ENCODE measurements around the gene FOXO3. TPM values are rescaled to one million over a fixed set of nuclear protein-coding genes. Genes with fewer than 3 reads are reported as not detected.

The FOXO3 gene
- total and polyA plus RNA-seq, 2 of the 13 experiments (the other 11 are each of a cell fraction or from before 2014, with no cell fraction given): 16.0 to 22.5 TPM

DNA sequence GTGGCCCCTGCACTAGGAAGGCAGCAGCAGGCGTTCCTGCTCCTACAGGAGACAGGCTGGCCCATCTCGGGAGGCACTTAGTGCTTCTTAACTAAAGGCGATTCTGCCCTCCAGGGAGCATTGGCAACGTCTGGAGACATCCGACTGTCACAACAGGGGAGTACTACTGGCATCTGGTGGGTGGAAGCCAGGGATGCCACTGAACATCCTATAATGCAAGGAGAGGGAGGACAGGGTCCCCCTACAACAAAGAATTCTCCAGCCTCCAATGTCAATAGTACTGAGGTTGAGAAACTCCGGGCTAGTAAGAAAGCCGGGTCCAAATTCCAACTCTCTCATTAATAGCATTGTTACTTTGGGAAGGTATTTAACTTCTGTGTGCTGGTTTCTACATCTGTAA lies 168.1 kb downstream of the FOXO3 start (continued):
- TF ChIP-seq LCORL (IDR thresholded peaks at IDR 0.05) (no peak), LCORL (CRISPR knock-in tag; IDR thresholded peaks at IDR 0.05) (no peak), ZNF709 (CRISPR knock-in tag; IDR thresholded peaks at IDR 0.05) (no peak), ZNF773 (CRISPR knock-in tag; IDR thresholded peaks at IDR 0.05; ENCODE audit: borderline replicate concordance) (no peak), NFE2L1 (CRISPR knock-in tag; IDR thresholded peaks at IDR 0.05; ENCODE audit: borderline replicate concordance) (no peak), ZBTB33 (CRISPR knock-in tag; IDR thresholded peaks at IDR 0.05) (no peak), MEF2D (CRISPR knock-in tag; IDR thresholded peaks at IDR 0.05) (peak; percentile 30; the same call in 1 of the 2 replicates), TRIM22 (IDR thresholded peaks at IDR 0.05) (no peak), ZC3H4 (CRISPR knock-in tag; IDR thresholded peaks at IDR 0.05; ENCODE audit: borderline replicate concordance) (no peak), SOX5 (CRISPR knock-in tag; IDR thresholded peaks at IDR 0.05; ENCODE audit: borderline replicate concordance) (peak; percentile 87), CREM (IDR thresholded peaks at IDR 0.05) (peak; percentile 51; the same call in 1 of the 2 replicates), CREM (CRISPR knock-in tag; IDR thresholded peaks at IDR 0.05) (no peak), ZMYM4 (CRISPR knock-in tag; IDR thresholded peaks at IDR 0.05) (peak; percentile 13; the same call in 1 of the 2 replicates), CBX1 (IDR thresholded peaks at IDR 0.05; ENCODE audit: low read depth) (no peak), ZNF496 (CRISPR knock-in tag; IDR thresholded peaks at IDR 0.05; ENCODE audit: insufficient replicate concordance) (no peak), HOXA5 (CRISPR knock-in tag; IDR thresholded peaks at IDR 0.05) (no peak), ZNF777 (CRISPR knock-in tag; IDR thresholded peaks at IDR 0.05) (no peak), KDM3A (CRISPR knock-in tag; IDR thresholded peaks at IDR 0.05; ENCODE audit: low read depth) (0 out of 2 replicates have a peak, but pooled peaks have one; percentile 44), NKX3-1 (CRISPR knock-in tag; IDR thresholded peaks at IDR 0.05) (no peak)
- TF ChIP-seq, protein P1, sequence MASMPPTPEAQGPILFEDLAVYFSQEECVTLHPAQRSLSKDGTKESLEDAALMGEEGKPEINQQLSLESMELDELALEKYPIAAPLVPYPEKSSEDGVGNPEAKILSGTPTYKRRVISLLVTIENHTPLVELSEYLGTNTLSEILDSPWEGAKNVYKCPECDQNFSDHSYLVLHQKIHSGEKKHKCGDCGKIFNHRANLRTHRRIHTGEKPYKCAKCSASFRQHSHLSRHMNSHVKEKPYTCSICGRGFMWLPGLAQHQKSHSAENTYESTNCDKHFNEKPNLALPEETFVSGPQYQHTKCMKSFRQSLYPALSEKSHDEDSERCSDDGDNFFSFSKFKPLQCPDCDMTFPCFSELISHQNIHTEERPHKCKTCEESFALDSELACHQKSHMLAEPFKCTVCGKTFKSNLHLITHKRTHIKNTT (CRISPR knock-in tag; IDR thresholded peaks at IDR 0.05): no peak
- TF ChIP-seq, protein P2, sequence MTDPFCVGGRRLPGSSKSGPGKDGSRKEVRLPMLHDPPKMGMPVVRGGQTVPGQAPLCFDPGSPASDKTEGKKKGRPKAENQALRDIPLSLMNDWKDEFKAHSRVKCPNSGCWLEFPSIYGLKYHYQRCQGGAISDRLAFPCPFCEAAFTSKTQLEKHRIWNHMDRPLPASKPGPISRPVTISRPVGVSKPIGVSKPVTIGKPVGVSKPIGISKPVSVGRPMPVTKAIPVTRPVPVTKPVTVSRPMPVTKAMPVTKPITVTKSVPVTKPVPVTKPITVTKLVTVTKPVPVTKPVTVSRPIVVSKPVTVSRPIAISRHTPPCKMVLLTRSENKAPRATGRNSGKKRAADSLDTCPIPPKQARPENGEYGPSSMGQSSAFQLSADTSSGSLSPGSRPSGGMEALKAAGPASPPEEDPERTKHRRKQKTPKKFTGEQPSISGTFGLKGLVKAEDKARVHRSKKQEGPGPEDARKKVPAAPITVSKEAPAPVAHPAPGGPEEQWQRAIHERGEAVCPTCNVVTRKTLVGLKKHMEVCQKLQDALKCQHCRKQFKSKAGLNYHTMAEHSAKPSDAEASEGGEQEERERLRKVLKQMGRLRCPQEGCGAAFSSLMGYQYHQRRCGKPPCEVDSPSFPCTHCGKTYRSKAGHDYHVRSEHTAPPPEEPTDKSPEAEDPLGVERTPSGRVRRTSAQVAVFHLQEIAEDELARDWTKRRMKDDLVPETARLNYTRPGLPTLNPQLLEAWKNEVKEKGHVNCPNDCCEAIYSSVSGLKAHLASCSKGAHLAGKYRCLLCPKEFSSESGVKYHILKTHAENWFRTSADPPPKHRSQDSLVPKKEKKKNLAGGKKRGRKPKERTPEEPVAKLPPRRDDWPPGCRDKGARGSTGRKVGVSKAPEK (CRISPR knock-in tag; IDR thresholded peaks at IDR 0.05; ENCODE audit: borderline replicate concordance): no peak
- TF ChIP-seq, protein P3, sequence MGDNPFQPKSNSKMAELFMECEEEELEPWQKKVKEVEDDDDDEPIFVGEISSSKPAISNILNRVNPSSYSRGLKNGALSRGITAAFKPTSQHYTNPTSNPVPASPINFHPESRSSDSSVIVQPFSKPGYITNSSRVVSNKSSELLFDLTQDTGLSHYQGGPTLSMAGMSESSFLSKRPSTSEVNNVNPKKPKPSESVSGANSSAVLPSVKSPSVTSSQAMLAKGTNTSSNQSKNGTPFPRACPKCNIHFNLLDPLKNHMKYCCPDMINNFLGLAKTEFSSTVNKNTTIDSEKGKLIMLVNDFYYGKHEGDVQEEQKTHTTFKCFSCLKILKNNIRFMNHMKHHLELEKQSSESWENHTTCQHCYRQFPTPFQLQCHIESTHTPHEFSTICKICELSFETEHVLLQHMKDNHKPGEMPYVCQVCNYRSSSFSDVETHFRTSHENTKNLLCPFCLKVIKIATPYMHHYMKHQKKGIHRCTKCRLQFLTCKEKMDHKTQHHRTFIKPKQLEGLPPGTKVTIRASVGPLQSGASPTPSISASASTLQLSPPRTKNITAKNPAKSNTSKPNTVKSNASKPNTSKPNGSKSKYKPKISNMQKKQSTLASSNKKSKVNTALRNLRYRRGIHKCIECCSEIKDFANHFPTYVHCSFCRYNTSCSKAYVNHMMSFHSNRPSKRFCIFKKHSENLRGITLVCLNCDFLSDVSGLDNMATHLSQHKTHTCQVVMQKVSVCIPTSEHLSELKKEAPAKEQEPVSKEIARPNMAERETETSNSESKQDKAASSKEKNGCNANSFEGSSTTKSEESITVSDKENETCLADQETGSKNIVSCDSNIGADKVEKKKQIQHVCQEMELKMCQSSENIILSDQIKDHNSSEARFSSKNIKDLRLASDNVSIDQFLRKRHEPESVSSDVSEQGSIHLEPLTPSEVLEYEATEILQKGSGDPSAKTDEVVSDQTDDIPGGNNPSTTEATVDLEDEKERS (CRISPR knock-in tag; IDR thresholded peaks at IDR 0.05): 0 out of 2 replicates have a peak, but pooled peaks have one; percentile 36
